A673 (cell line): ENCODE results near the gene AMH. TPM values are rescaled to one million over a fixed set of nuclear protein-coding genes. Genes with fewer than 3 reads are reported as not detected.

Experiments
- BruUV-seq: library from RNA; stranded (reverse); fragments of 400-500 nt; replicated peaks from 2 replicates; lab custom pipeline; 2021; lab: Mats Ljungman, UMichigan
- CTCF ChIA-PET: fragments of 300-600 bp; sonication (Branson Sonifier 250); formaldehyde crosslinking; loops from one replicate; lab custom pipeline; 2022; ENCODE audit warnings: antibody characterized with exemption; lab: Charles Lee
- POLR2A ChIA-PET: fragments of 300-600 bp; sonication (Branson Sonifier 250); formaldehyde crosslinking; loops from one replicate; lab custom pipeline; 2022; ENCODE audit warnings: antibody characterized with exemption; ENCODE audit not compliant: low non-redundant PET; lab: Charles Lee
- DNase-seq: peaks from one replicate; pipeline ENCODE4 v3.0.0-alpha.2; 2015; ENCODE audit warnings: low spot score
- H3K27ac ChIP-seq: fragments of 200-600 bp; sonication (generic); 2 replicates; pipeline ENCODE4 v1.5.1; 2016; ENCODE audit warnings: mixed run types, low read depth, mild to moderate bottlenecking, mixed read lengths, antibody characterized with exemption, low read length; ENCODE audit not compliant: poor library complexity, severe bottlenecking
- H3K27me3 ChIP-seq: fragments of 200-600 bp; sonication (generic); replicated peaks from 2 replicates; pipeline ENCODE4 v1.6.1; 2017; ENCODE audit warnings: mixed run types, low read depth, mild to moderate bottlenecking, mixed read lengths, antibody characterized with exemption, low read length; ENCODE audit not compliant: insufficient read depth, poor library complexity
- H3K36me3 ChIP-seq: fragments of 200-600 bp; sonication (generic); 2 replicates; pipeline ENCODE4 v1.6.1; 2016; ENCODE audit warnings: mixed run types, mild to moderate bottlenecking, mixed read lengths, antibody characterized with exemption, low read length; ENCODE audit not compliant: insufficient read depth, poor library complexity, severe bottlenecking
- H3K4me1 ChIP-seq: fragments of 200-600 bp; sonication (generic); 2 replicates; pipeline ENCODE4 v1.6.1; 2017; ENCODE audit warnings: mixed run types, mild to moderate bottlenecking, mixed read lengths, antibody characterized with exemption, low read length; ENCODE audit not compliant: insufficient read depth, poor library complexity, severe bottlenecking
- H3K4me3 ChIP-seq: fragments of 200-600 bp; sonication (generic); 2 replicates; pipeline ENCODE4 v1.5.1; 2016; ENCODE audit warnings: low read depth, mixed run types, mild to moderate bottlenecking, mixed read lengths, low read length; ENCODE audit not compliant: poor library complexity, severe bottlenecking
- H3K9me3 ChIP-seq: fragments of 200-600 bp; sonication (generic); 2 replicates; pipeline ENCODE4 v1.6.1; 2016; ENCODE audit warnings: mixed run types, low read depth, mild to moderate bottlenecking, mixed read lengths, antibody characterized with exemption, low read length; ENCODE audit not compliant: poor library complexity, severe bottlenecking
- EZH2 ChIP-seq: fragments of 200-600 bp; sonication (generic); IDR thresholded peaks from 2 replicates; pipeline ENCODE4 v1.6.1; 2017; ENCODE audit warnings: borderline replicate concordance, low read depth, mild to moderate bottlenecking, mixed read lengths, antibody characterized with exemption, low read length; ENCODE audit not compliant: poor library complexity, severe bottlenecking
- intact Hi-C: fragments of 100-400 bp; cut with micrococcal nuclease; formaldehyde crosslinking; loops from one replicate; pipeline ENCODE4 v1.10.0; 2022; ENCODE audit not compliant: unreplicated experiment
- total RNA-seq: library from RNA; stranded (reverse); gene quantifications from 2 replicates; pipeline ENCODE4 v1.2.3, GENCODE V29; 2021
- TF ChIP-seq, protein P1 (sequence below): fragments of 300-800, 200-600 bp; sonication (generic); conservative IDR thresholded peaks from 2 replicates; pipeline ENCODE4 v1.5.1; 2017; ENCODE audit warnings: low read depth, mild to moderate bottlenecking, antibody characterized with exemption, low read length, moderate library complexity, mixed read lengths

Gene AMH
- total RNA-seq, 1 experiment from 2014 or later = 16.3 TPM

DNA sequence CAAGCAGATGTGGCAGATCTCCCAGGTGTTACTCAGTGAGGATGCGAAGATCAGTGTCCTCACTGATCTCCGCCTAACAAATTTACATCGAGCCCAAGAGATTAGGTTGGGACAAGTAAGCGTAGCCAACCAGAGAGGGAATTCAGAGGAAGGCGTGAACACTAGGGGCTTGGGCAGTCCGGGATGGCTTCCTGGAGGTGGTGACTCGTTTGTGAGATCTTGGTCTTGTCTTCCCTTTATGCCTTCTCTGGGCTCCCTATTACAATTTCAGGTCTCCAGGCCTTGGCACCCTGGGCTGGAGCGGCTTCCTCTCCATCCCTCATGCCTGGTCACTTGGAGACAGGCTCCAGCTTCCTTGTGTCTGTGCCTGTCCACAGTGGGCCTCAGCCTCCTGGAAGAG, 6.3 kb upstream of the AMH start:
- H3K4me1 ChIP-seq = peaks cover 30% of the 10 kb centered on the region
- POLR2A ChIA-PET = no interaction called here
- H3K27me3 ChIP-seq = no peaks in the 10 kb centered on the region
- H3K36me3 ChIP-seq = peaks cover 66% of the 10 kb centered on the region
- H3K4me3 ChIP-seq = no peak overlapping the region
- TF ChIP-seq, protein P1, sequence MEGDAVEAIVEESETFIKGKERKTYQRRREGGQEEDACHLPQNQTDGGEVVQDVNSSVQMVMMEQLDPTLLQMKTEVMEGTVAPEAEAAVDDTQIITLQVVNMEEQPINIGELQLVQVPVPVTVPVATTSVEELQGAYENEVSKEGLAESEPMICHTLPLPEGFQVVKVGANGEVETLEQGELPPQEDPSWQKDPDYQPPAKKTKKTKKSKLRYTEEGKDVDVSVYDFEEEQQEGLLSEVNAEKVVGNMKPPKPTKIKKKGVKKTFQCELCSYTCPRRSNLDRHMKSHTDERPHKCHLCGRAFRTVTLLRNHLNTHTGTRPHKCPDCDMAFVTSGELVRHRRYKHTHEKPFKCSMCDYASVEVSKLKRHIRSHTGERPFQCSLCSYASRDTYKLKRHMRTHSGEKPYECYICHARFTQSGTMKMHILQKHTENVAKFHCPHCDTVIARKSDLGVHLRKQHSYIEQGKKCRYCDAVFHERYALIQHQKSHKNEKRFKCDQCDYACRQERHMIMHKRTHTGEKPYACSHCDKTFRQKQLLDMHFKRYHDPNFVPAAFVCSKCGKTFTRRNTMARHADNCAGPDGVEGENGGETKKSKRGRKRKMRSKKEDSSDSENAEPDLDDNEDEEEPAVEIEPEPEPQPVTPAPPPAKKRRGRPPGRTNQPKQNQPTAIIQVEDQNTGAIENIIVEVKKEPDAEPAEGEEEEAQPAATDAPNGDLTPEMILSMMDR = no peak
- TF ChIP-seq EZH2 = no peak
- H3K9me3 ChIP-seq = no peaks in the 10 kb centered on the region
- intact Hi-C loops = no loop called here
- BruUV-seq = no TSS peak
- CTCF ChIA-PET = no interaction called here
- no peak for DNase-seq
- no peak overlapping the region for H3K27ac ChIP-seq

GRCh38 chr19:2243274-2244124, 5.6 kb upstream of the AMH start:
- Histone ChIP-seq H3K27ac (no peak overlapping the region), H3K9me3 (no peaks in the 10 kb centered on the region), H3K4me1 (peaks cover 25% of the 10 kb centered on the region), H3K4me3 (no peak overlapping the region), H3K36me3 (peaks cover 60% of the 10 kb centered on the region), H3K27me3 (no peaks in the 10 kb centered on the region)
- no TSS peak for BruUV-seq
- ChIA-PET CTCF (no interaction called here), POLR2A (no interaction called here)
- intact Hi-C loops = no loop called here
- no peak for DNase-seq
- no peak for TF ChIP-seq EZH2
- TF ChIP-seq, protein P1 = no peak

- Histone ChIP-seq H3K9me3 (no peaks in the 10 kb centered on the region), H3K27ac (no peak overlapping the region), H3K36me3 (peaks cover 57% of the 10 kb centered on the region), H3K4me3 (no peak overlapping the region), H3K4me1 (peaks cover 19% of the 10 kb centered on the region), H3K27me3 (no peaks in the 10 kb centered on the region)
- ChIA-PET POLR2A (no interaction called here), CTCF (no interaction called here)
- no TSS peak for BruUV-seq
- TF ChIP-seq, protein P1 = no peak
- no peak for TF ChIP-seq EZH2
- DNase-seq = no peak
- intact Hi-C loops = no loop called here
Measured at GRCh38 chr19:2244125-2244411, 5.1 kb upstream of the AMH start.
